NCI-H1694 treated with DMSO at 0.1 percent for 48 hours (cell line): ENCODE data around the gene LGALS9.
A peak's percentile ranks its signal among the peaks of the same experiment; 100 is the strongest.
"Not testable (repeated sequence)": the region's sequence is repeated elsewhere in the genome, so short reads cannot be mapped to it uniquely, and the experiment has no call there.

Experiments
- DNase-seq: peaks from one replicate; lab custom pipeline; 2025; lab: John Stamatoyannopoulos, UW

LGALS9 gene

DNA sequence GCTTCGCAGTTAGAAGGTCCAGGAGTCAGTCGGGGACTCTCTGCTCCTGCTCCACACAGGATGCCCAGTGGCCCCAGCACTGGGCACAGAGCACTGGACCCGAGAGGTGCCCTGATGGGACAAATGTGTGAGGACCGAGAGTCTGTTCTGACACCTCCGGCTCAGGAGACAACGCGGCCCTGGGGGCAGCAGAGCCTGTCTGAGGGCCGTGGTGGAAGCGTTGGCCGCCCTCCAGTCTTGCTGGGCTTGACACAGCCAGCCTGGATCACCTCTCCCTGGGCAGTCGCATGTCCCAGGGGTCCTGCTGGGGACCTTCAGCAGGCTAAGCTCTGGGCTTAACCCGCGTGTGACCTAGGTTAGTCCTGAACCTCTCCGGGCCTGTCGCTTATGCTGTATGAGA is 23.1 kb downstream of the LGALS9 start:
- DNase-seq = no peak

DNA sequence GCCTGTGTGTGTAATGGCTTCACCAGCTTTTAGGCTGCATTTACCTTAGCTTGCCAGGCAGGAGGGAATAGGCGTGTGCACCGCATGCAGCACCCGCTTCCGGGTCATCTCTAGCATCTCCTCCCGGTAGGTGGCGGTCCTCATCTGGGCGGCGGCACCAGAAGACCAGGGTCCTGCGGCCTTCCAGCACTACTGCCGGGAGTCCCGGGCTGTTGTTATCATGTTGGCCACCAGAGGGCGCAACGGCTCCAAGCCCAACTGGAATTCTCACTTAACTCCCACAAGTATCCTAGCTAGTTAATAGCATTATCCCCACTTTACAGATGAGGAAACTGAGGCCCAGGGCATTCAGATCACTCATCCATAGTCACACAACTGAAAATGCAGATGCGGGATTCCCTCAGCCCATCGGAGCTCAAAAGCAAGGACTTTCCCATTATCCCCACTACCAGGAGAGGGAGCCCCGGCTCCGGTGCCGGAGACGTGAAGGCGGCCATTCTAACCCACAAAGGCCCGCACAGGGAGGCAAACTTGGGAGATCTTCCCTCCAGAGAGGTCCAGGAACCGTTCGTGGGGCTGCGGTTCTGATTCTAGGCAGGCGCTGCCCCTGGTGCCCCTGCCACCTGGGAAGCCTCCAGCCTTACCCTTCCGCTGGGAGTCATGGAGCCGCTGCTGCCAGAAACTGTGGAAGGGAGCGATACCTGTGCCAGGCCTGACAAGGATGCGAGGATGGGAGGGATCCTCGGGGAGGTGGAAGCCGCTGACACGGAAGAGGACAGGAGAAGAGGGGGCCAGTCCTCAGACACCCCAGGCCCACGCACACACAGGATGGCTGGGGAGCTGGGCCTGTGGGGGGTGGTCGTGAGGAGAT is 23.9 kb downstream of the LGALS9 start:
- peak; percentile 75 for DNase-seq

- not testable (repeated sequence) for DNase-seq
Observed at GRCh38 chr17:27655525-27656111, 24.6 kb downstream of the LGALS9 start.

DNA sequence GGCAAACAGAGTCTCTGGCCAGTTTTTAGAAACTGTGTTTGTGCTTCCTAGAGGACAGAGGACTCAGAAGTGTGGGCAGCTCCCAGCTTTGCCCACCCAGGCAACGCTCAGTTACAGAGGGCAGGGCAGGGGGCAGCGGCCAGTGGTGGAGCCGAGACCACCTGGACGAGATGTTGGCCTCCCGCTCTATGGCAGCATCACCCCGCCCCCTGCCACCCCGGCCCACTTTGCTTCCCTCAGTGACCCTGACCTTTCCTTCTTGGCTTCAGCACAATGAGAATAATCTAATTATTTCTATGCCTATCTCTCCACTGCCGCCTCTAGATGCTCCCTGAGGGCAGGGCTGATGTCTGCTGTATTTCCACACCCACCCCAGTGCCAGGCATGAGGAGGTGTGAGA is 25.6 kb downstream of the LGALS9 start:
- not testable (repeated sequence) for DNase-seq

DNA sequence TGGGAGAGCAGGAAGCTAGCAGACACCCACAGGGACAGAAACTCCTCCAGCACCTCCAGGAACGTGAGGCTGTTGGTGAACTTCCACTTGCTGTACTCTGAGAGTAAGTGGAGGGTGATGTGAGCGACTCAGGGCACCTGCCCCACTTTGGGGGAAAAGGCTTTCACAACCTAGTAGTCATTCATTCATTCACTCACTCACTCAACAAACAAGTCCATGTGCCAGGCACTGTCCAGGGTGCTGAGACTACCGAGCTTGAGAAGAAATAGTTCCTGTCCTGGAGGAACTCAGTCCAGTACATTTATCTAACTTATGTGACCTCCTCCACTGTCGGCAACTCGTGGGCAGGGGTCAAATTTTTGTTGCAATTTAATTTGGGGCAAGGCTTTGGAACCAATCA is 26.6 kb downstream of the LGALS9 start:
- no peak for DNase-seq

DNA sequence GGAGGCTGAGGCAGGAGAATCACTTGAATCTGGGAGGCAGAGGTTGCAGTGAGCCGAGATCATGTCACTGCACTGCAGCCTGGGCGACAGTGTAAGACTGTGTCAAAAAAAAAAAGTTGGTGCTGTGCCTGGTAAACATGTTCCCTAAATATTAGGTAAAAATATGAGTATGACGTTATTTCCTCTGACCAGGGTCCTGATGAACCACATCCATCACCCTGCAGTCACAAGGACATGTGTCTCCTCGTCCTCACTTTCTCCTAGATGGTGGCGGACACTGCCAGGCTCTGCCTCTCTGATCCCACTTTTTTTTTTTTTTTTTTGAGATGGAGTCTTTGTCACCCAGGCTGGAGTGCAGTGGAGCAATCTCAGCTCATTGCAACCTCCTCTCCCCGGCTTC is 28.7 kb downstream of the LGALS9 start:
- DNase-seq = no peak

DNA sequence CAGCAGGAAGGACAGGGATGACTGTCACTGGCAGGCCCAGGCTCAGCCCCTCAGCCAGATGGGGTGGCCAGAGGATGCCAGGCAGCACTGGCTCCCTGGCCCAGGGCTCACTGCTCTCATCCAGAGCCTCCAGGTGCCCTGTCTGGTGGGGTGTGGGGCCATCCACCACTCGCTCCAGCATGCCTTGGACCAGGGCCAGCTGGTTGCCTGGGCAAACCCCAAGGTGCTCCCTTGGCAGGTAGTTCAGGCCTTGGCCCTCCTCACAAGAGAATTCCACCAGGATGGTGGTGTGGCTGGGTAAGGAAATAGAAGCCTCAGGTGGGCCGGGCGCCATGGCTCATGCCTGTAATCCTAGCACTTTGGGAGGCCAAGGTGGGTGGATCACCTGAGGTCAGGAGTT is 29.4 kb downstream of the LGALS9 start:
- no peak for DNase-seq

GRCh38 chr17:27663936-27664605 is 33.1 kb downstream of the LGALS9 start:
- DNase-seq = no peak

DNA sequence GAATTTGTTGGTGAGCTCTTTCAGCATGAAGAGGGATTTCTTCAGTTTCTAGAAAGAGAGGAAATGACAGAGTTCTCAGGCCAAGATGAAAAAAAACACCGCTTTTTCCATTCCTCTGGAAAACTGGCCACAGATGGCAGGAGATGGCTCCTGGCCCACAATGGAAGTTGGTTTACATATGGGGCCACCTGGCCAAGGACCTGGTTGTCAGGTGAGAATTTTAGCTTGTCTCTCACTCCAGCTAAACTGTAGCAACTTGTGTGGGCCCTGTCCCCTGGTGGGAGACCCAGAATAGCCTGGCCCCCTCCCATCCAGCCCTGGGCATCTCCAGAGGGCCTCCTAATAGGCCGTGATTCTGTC is 33.6 kb downstream of the LGALS9 start:
- DNase-seq = no peak

DNA sequence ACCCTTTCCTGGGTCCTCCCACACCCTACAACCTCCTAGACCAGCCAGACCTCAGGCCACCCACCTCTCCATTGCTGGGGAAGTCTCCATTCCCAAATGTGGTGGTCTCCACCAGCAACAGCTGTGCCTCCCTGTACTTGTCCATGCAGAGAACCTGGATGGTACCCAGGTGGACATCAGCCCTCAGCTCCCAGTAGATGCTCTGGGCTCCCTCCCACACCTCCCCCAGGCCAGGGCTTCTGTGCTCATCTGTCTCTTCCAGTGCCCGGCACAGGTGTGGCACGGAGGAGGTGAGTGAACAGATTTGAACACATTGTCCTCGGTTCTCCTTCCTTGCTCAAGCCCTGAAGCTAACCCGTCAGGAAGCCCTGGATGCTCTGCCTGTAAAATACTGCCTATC is 34.6 kb downstream of the LGALS9 start:
- no peak for DNase-seq

GRCh38 chr17:27666270-27666669 is 35.3 kb downstream of the LGALS9 start:
- not testable (repeated sequence) for DNase-seq

GRCh38 chr17:27666831-27667560 is 36.0 kb downstream of the LGALS9 start:
- DNase-seq = no peak

- no peak for DNase-seq
Observed at GRCh38 chr17:27667656-27668487, 36.9 kb downstream of the LGALS9 start.

- no peak for DNase-seq
Observed at GRCh38 chr17:27668488-27668823, 37.5 kb downstream of the LGALS9 start.

DNA sequence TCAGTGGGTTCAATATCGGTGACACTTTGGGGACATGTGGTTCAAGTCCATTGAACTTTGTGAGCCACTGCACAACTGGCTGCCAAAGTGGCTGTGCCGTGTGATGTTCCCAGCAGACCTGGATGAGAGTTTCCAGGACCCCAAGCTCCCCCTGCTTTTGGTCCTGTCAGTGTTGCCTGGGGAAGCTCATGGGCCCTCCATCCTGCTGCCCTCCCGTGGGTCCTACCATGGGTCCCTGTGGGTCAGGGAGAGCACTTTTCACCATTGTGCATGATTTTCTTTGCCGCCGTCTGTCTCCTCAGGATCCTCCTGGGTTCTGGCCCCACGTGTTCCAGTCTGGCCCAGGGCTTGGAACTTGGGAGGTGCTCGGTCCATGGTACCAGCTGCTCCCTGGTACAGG is 38.1 kb downstream of the LGALS9 start:
- no peak for DNase-seq

DNA sequence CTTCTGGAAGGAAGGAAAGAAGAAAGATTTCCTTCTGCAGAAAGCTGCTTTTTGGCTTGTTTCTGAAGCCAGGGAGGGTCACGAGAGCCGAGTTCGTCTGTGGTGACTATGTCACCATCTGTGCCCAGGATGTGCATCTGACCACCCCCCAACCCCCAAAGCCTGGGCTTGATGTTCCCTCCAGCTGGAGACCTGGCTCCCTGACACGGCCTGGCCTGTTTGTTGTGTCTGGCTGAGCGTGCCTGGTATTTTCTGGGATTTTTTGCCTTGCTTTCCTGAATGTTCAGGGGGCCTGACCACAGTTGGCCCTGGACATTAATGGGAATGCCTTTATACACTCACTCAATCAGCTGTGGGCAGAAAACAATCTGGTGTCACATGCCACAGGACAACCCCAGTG is 38.9 kb downstream of the LGALS9 start:
- no peak for DNase-seq

- no peak for DNase-seq
Observed at GRCh38 chr17:27670791-27671590, 40.0 kb downstream of the LGALS9 start.

- DNase-seq = no peak
Observed at GRCh38 chr17:27671591-27671910, 40.6 kb downstream of the LGALS9 start.

DNA sequence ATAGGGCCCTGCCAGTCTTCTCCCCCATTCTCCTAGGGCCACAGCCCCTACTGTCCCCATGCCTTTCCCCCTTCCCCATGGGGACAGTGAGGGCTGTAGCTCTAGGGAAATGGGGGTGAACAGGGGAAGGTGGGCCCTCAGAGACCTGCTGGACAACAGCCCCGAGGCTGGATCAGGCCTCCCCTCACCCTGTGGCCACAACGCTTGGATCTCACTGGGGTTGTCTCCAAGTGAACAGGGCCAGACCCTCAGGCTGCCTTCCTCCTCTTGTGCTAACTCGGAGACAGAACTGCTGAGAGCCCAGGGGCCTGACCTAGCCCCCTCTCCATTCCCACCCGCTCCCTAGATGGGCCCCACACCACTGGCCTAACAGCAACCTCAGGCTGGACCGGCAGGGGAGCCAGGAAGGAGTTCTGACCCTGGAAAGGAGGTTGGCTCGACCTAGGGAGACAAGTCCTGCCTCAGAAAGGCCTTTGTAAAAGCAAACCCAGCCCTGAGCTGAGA is 41.0 kb downstream of the LGALS9 start:
- not testable (repeated sequence) for DNase-seq

DNA sequence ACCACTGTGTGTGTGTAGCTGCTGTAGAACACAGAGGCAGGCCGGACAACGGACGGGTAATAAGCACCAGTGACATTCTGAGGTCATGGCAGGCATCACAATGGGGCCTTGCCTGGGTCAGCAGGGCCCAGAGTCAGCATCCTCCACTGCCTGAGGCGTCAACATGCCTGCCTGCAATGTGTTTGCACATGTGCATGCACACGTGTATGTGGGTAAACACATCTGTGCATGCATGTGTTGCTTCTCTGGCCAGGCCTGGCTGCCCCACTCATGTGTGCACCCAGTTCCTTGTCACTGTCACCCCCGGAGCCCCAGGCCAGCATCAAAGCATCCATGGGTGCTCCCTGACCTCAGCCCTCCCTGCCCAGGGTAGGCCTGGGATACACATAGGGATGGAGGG is 43.3 kb downstream of the LGALS9 start:
- DNase-seq = no peak

- DNase-seq = no peak
Observed at GRCh38 chr17:27677191-27677590, 46.2 kb downstream of the LGALS9 start.
